Endothelial cell (in vitro differentiated cells): ENCODE results near the gene PYY. TPM values are rescaled to one million over a fixed set of nuclear protein-coding genes. Genes with fewer than 3 reads are reported as not detected.

Source experiments
- DNase-seq: peaks from one replicate; pipeline ENCODE4 v3.0.0; 2021; ENCODE audit warnings: low spot score
- H3K27ac Mint-ChIP-seq: one replicate; pipeline ENCODE4 v1.8.0; 2021; ENCODE audit warnings: mixed read lengths, inconsistent platforms; ENCODE audit not compliant: unreplicated experiment
- H3K27me3 Mint-ChIP-seq: one replicate; pipeline ENCODE4 v1.8.0; 2021; ENCODE audit warnings: mild to moderate bottlenecking, moderate library complexity, mixed read lengths, inconsistent platforms; ENCODE audit not compliant: unreplicated experiment
- H3K36me3 Mint-ChIP-seq: one replicate; pipeline ENCODE4 v1.8.0; 2021; ENCODE audit warnings: mild to moderate bottlenecking, low read depth, mixed read lengths, inconsistent platforms; ENCODE audit not compliant: unreplicated experiment
- H3K4me1 Mint-ChIP-seq: one replicate; pipeline ENCODE4 v1.8.0; 2021; ENCODE audit warnings: mild to moderate bottlenecking, mixed read lengths, inconsistent platforms; ENCODE audit not compliant: unreplicated experiment
- H3K4me3 Mint-ChIP-seq: one replicate; pipeline ENCODE4 v1.8.0; 2021; ENCODE audit warnings: mild to moderate bottlenecking, mixed read lengths, inconsistent platforms; ENCODE audit not compliant: unreplicated experiment
- H3K9me3 Mint-ChIP-seq: one replicate; pipeline ENCODE4 v1.8.0; 2021; ENCODE audit warnings: mixed read lengths, inconsistent platforms; ENCODE audit not compliant: unreplicated experiment
- CTCF ChIP-seq: fragments of 200-600 bp; sonication (generic); IDR thresholded peaks from one replicate; pipeline ENCODE4 v1.5.0; 2021; ENCODE audit warnings: antibody characterized with exemption; ENCODE audit not compliant: unreplicated experiment
- total RNA-seq: library from RNA; stranded (reverse); fragmentation: NEBNext Ultra II Directional; extraction: Animal tissue kit (Norgen Biotek cat#: 25700); gene quantifications from one replicate; pipeline ENCODE4 v1.2.1, GENCODE V29; 2021; ENCODE audit not compliant: unreplicated experiment

PYY gene
- total RNA-seq, 1 donor from 2014 or later: not detected

- Mint-ChIP-seq H3K27ac (no peak overlapping the region), H3K4me3 (no peak overlapping the region), H3K27me3 (peaks cover 11% of the 10 kb centered on the region), H3K9me3 (no peaks in the 10 kb centered on the region), H3K36me3 (no peaks in the 10 kb centered on the region), H3K4me1 (peaks cover 8% of the 10 kb centered on the region)
- no peak for DNase-seq
- no peak for TF ChIP-seq CTCF
These were observed 48.2 kb downstream of the PYY start for GRCh38 chr17:43905400-43905984.

Other genes with a start within 250 kb of the PYY start
- gene SOST, start 195.1 kb downstream of the PYY start, total RNA-seq: 29.6 TPM
- 41.4 TPM for gene DUSP3, start 175.0 kb downstream of the PYY start, total RNA-seq
- gene CFAP97D1, start 173.5 kb downstream of the PYY start, total RNA-seq: 0.10 TPM
- 5.2 TPM for gene MPP3, start 120.8 kb downstream of the PYY start, total RNA-seq
- gene CD300LG, start 106.8 kb downstream of the PYY start, total RNA-seq: 5.4 TPM
- 8.4 TPM for gene MPP2, start 46.4 kb downstream of the PYY start, total RNA-seq
- not detected for gene PPY, start 11.5 kb downstream of the PYY start, total RNA-seq
- gene NAGS, start 50.7 kb upstream of the PYY start, total RNA-seq: 1.2 TPM
- gene TMEM101, start 61.0 kb upstream of the PYY start, total RNA-seq: 32.1 TPM
- gene LSM12, start 112.7 kb upstream of the PYY start, total RNA-seq: 63.0 TPM
- gene G6PC3, start 116.8 kb upstream of the PYY start, total RNA-seq: 113 TPM
- 51.4 TPM for gene HDAC5, start 169.7 kb upstream of the PYY start, total RNA-seq
- gene HROB, start 188.0 kb upstream of the PYY start, total RNA-seq: 6.1 TPM
- not detected for gene ASB16, start 216.8 kb upstream of the PYY start, total RNA-seq
- 39.2 TPM for gene TMUB2, start 233.0 kb upstream of the PYY start, total RNA-seq
- 152 TPM for gene ATXN7L3, start 245.9 kb upstream of the PYY start, total RNA-seq